Measurements from ENCODE around the gene PCSK6. TPM values are rescaled to one million over a fixed set of nuclear protein-coding genes. Genes with fewer than 3 reads are reported as not detected.
A peak's percentile ranks its signal among the peaks of the same experiment; 100 is the strongest.

Gene PCSK6
- total and polyA plus RNA-seq, 2 of the 8 experiments (the other 6 are each of a cell fraction or from before 2014, with no cell fraction given) = 1.9 to 4.0 TPM

DNA sequence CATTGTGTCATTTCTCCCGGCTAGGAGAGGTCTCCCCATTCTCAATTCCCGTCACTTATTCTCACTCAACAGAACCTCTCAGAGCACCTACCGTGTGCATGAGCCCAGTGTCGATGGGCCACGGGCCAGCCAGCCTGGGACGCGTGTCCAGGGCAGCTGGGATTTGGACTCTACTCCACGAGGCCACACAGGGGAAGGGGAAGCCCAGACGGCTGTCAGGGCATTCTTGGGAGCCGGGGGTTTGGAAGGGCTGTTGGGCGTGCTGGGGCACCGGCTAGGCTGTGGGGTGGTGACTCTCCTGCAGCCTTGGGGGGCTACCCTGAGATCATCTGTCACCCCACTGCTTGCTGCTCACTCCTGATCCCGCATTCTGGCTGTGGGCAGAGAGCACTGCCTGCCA, 41.7 kb upstream of the PCSK6 start:
- no peak for FAIRE-seq
- POLR2A ChIA-PET (ENCODE audit: partially characterized antibody) = no interaction called here
- H3K18ac ChIP-seq (ENCODE audit: extremely low read depth, low read length) = no peak overlapping the region

More for the DNA sequence above, 41.7 kb upstream of the PCSK6 start:
- H3K14ac ChIP-seq (ENCODE audit: insufficient read length) = no peak overlapping the region
- H3K23me2 ChIP-seq (ENCODE audit: low read depth, low read length) = no peaks in the 10 kb centered on the region
- H3K4me3 ChIP-seq (ENCODE audit: extremely low read depth in 1 of 4, insufficient read depth in 2 of 4, low read depth in 3 of 4, low read length in 4 of 4) = no peak overlapping the region
- no peak overlapping the region for H2BK15ac ChIP-seq (ENCODE audit: low read length)
- H3K79me1 ChIP-seq (ENCODE audit: low read depth, low read length) = no peaks in the 10 kb centered on the region
- no peaks in the 10 kb centered on the region for H3K9me3 ChIP-seq (ENCODE audit: insufficient read depth in 2 of 2, low read depth in 1 of 2, low read length in 1 of 2)
- H3K23ac ChIP-seq (ENCODE audit: insufficient read length) = no peak overlapping the region
- no peak overlapping the region for H4K8ac ChIP-seq (ENCODE audit: extremely low read depth, insufficient read depth, low read length)
- H2BK12ac ChIP-seq (ENCODE audit: low read depth, low read length) = no peak overlapping the region
- H2BK5ac ChIP-seq (ENCODE audit: low read depth, low read length) = no peak overlapping the region
- peak in 1 of 2 experiments; percentile 43 for DNase-seq (ENCODE audit: low read depth in 1 of 2, low spot score in 2 of 2)
- no peak overlapping the region for H2AK5ac ChIP-seq (ENCODE audit: low read depth, low read length)
- H3K4me1 ChIP-seq (replicated peaks in 1 of 4; ENCODE audit: control insufficient read depth in 3 of 4, insufficient read depth in 4 of 4, low read length in 3 of 4) = peaks cover 0 to 2% (median 0%) of the 10 kb centered on the region in 4 experiments; a peak in 1 of 7 replicates
- H2BK120ac ChIP-seq (replicated peaks; ENCODE audit: low read depth, low read length) = no peak overlapping the region
- H2BK20ac ChIP-seq (ENCODE audit: low read length) = no peak overlapping the region
- no peak for TF ChIP-seq BCL11A (IDR thresholded peaks at IDR 0.05; ENCODE audit: low read depth in 2 of 2, low read length in 2 of 2)
- no peak for TF ChIP-seq SIRT6 (IDR thresholded peaks at IDR 0.05; ENCODE audit: low read length)
- no peak overlapping the region for H3K4me2 ChIP-seq (ENCODE audit: insufficient read depth in 1 of 2, low read depth in 2 of 2, low read length in 2 of 2)
- no peak overlapping the region for H3K56ac ChIP-seq (replicated peaks; ENCODE audit: insufficient read length, low read depth, low read length)
- H3K9ac ChIP-seq (replicated peaks in 1 of 4; ENCODE audit: extremely low read depth in 1 of 4, low read depth in 3 of 4, low read length in 3 of 4) = no peak overlapping the region
- H3K36me3 ChIP-seq (ENCODE audit: control insufficient read depth in 2 of 4, insufficient read depth in 4 of 4, low read length in 3 of 4) = no peaks in the 10 kb centered on the region
- CTCF ChIA-PET (ENCODE audit: partially characterized antibody) = no interaction called here
- no peaks in the 10 kb centered on the region for H4K20me1 ChIP-seq (replicated peaks in 1 of 2; ENCODE audit: control insufficient read depth in 1 of 2, insufficient read depth in 2 of 2, low read length in 2 of 2)
- no peaks in the 10 kb centered on the region for H3K27me3 ChIP-seq (replicated peaks in 1 of 4; ENCODE audit: control insufficient read depth in 3 of 4, extremely low read depth in 1 of 4, insufficient read depth in 3 of 4, low read length in 3 of 4)
- 89% methylated on average over 13 of the region's 13 CpGs; no CpG with 5 or more reads in 1 of the 2 experiments for WGBS, 2 experiments (ENCODE audit: extremely low coverage in 1 of 2, insufficient coverage in 1 of 2, insufficient read length in 1 of 2, insufficient replicate concordance in 2 of 2, low coverage in 1 of 2, low lambda C conversion rate in 2 of 2, missing lambda C conversion rate in 1 of 2)
- H2AFZ ChIP-seq (ENCODE audit: low read length) = no peak overlapping the region
- H3K79me2 ChIP-seq (ENCODE audit: control insufficient read depth in 1 of 2, insufficient read depth in 2 of 2, low read length in 2 of 2) = no peaks in the 10 kb centered on the region
- H3K4ac ChIP-seq (replicated peaks; ENCODE audit: insufficient read length, low read depth, low read length) = no peak overlapping the region
- H4K91ac ChIP-seq (replicated peaks; ENCODE audit: insufficient read length, low read length) = no peak overlapping the region
- no peak overlapping the region for H3K27ac ChIP-seq (ENCODE audit: low read depth, low read length)
- H4K5ac ChIP-seq (ENCODE audit: insufficient read length, low read depth, low read length) = no peak overlapping the region

Measured in H1 (cell line).